WTC11 (cell line): ENCODE results near the gene TMEM263. TPM values are rescaled to one million over a fixed set of nuclear protein-coding genes. Genes with fewer than 3 reads are reported as not detected.

Experiments
- ATAC-seq: fragments of 200-7000 bp; cut with Tn5 transposase; 2 replicates; pipeline ENCODE4 v1.10.0; 2021; ENCODE audit warnings: mild to moderate bottlenecking, moderate library complexity
- CTCF ChIA-PET: fragments of 300-600 bp; sonication (Branson Sonifier 250); formaldehyde crosslinking; loops from one replicate; lab custom pipeline; 2021; ENCODE audit warnings: antibody characterized with exemption; lab: Charles Lee
- POLR2A ChIA-PET: fragments of 350-600 bp; sonication (Branson Sonifier 250); formaldehyde crosslinking; loops from one replicate; lab custom pipeline; 2021; ENCODE audit warnings: antibody characterized with exemption; lab: Charles Lee
- DNase-seq: peaks from one replicate; pipeline ENCODE4 v3.0.0; 2021; ENCODE audit warnings: low spot score
- H3K27ac Mint-ChIP-seq: 2 replicates; pipeline ENCODE4 v1.8.0; 2021; ENCODE audit warnings: mixed read lengths
- H3K27me3 Mint-ChIP-seq: 2 replicates; pipeline ENCODE4 v1.8.0; 2021; ENCODE audit warnings: low read depth, mild to moderate bottlenecking, moderate library complexity, mixed read lengths
- H3K36me3 Mint-ChIP-seq: 2 replicates; pipeline ENCODE4 v1.8.0; 2021; ENCODE audit warnings: mixed read lengths
- H3K4me1 Mint-ChIP-seq: 2 replicates; pipeline ENCODE4 v1.8.0; 2022; ENCODE audit warnings: mixed read lengths
- H3K4me3 Mint-ChIP-seq: 2 replicates; pipeline ENCODE4 v1.8.0; 2021; ENCODE audit warnings: mild to moderate bottlenecking, moderate library complexity, mixed read lengths
- H3K9me3 Mint-ChIP-seq: 2 replicates; pipeline ENCODE4 v1.8.0; 2021; ENCODE audit warnings: mixed read lengths
- CREM ChIP-seq: sonication (generic); formaldehyde crosslinking; IDR thresholded peaks from 2 replicates; pipeline ENCODE4 v1.8.1; 2022; ENCODE audit warnings: mild to moderate bottlenecking, missing genetic modification reagents, moderate library complexity
- GTF2I ChIP-seq: fragments of 250-450 bp; sonication (Bioruptor Pico); conservative IDR thresholded peaks from 2 replicates; pipeline ENCODE4 v1.4.0; 2021; ENCODE audit warnings: mild to moderate bottlenecking
- IRF2 ChIP-seq: sonication (generic); formaldehyde crosslinking; IDR thresholded peaks from 2 replicates; pipeline ENCODE4 v1.8.0; 2022; ENCODE audit warnings: low read depth, missing genetic modification reagents, borderline replicate concordance
- NR2C2 ChIP-seq: sonication (generic); formaldehyde crosslinking; IDR thresholded peaks from 2 replicates; pipeline ENCODE4 v1.8.0; 2022; ENCODE audit warnings: mild to moderate bottlenecking, missing genetic modification reagents
- PRRX2 ChIP-seq: fragments of 250-450 bp; sonication (Bioruptor Pico); IDR thresholded peaks from 2 replicates; pipeline ENCODE4 v1.8.0; 2021; ENCODE audit warnings: mild to moderate bottlenecking
- SP1 ChIP-seq: sonication (generic); formaldehyde crosslinking; conservative IDR thresholded peaks from 2 replicates; pipeline ENCODE4 v1.8.1; 2022; ENCODE audit warnings: missing genetic modification reagents
- TCF7 ChIP-seq: sonication (generic); formaldehyde crosslinking; IDR thresholded peaks from 2 replicates; pipeline ENCODE4 v1.8.0; 2022; ENCODE audit warnings: mild to moderate bottlenecking, low read depth, missing genetic modification reagents, moderate library complexity
- ZNF219 ChIP-seq: sonication (generic); formaldehyde crosslinking; IDR thresholded peaks from 2 replicates; pipeline ENCODE4 v1.8.0; 2023; ENCODE audit warnings: missing genetic modification reagents, mild to moderate bottlenecking, borderline replicate concordance
- ZNF416 ChIP-seq: fragments of 250-450 bp; sonication (Bioruptor Pico); IDR thresholded peaks from 2 replicates; pipeline ENCODE4 v1.9.0; 2021; ENCODE audit warnings: mild to moderate bottlenecking, inconsistent platforms
- total RNA-seq: library from RNA; stranded (reverse); gene quantifications from 3 replicates; pipeline ENCODE4 v1.2.3, GENCODE V29; 2021
- TF ChIP-seq, protein P1 (sequence below): sonication (generic); formaldehyde crosslinking; IDR thresholded peaks from 2 replicates; pipeline ENCODE4 v1.8.0; 2023; ENCODE audit warnings: missing genetic modification reagents
- TF ChIP-seq, protein P2 (sequence below): fragments of 200-600 bp; IDR thresholded peaks from 2 replicates; pipeline ENCODE4 v1.8.0; 2022; ENCODE audit warnings: antibody characterized with exemption
- TF ChIP-seq, protein P3 (sequence below): fragments of 250-450 bp; sonication (Bioruptor Pico); IDR thresholded peaks from 2 replicates; pipeline ENCODE4 v2.1.2; 2022; ENCODE audit warnings: mild to moderate bottlenecking, moderate library complexity
- TF ChIP-seq, protein P4 (sequence below): sonication (generic); formaldehyde crosslinking; IDR thresholded peaks from 2 replicates; pipeline ENCODE4 v1.8.1; 2023; ENCODE audit warnings: mild to moderate bottlenecking, missing genetic modification reagents, moderate library complexity
- TF ChIP-seq, protein P5 (sequence below): fragments of 250-450 bp; sonication (Bioruptor Pico); IDR thresholded peaks from 2 replicates; pipeline ENCODE4 v1.9.0; 2021; ENCODE audit warnings: moderate library complexity, mild to moderate bottlenecking, inconsistent platforms, borderline replicate concordance
- TF ChIP-seq, protein P6 (sequence below): fragments of 250-450 bp; sonication (Bioruptor Pico); IDR thresholded peaks from 2 replicates; pipeline ENCODE4 v1.9.0; 2021; ENCODE audit warnings: mild to moderate bottlenecking
- TF ChIP-seq, protein P7 (sequence below): sonication (generic); formaldehyde crosslinking; IDR thresholded peaks from 2 replicates; pipeline ENCODE4 v1.8.1; 2023; ENCODE audit warnings: mild to moderate bottlenecking, moderate library complexity, missing genetic modification reagents
- TF ChIP-seq, protein P8 (sequence below): sonication (generic); formaldehyde crosslinking; IDR thresholded peaks from 2 replicates; pipeline ENCODE4 v1.8.0; 2022; ENCODE audit warnings: mild to moderate bottlenecking, missing genetic modification reagents
- TF ChIP-seq, protein P9 (sequence below): fragments of 250-450 bp; sonication (Bioruptor Pico); IDR thresholded peaks from 2 replicates; pipeline ENCODE4 v1.8.0; 2021; ENCODE audit warnings: mild to moderate bottlenecking
- TF ChIP-seq, protein P10 (sequence below): sonication (generic); formaldehyde crosslinking; IDR thresholded peaks from 2 replicates; pipeline ENCODE4 v1.8.0; 2022; ENCODE audit warnings: mild to moderate bottlenecking, missing genetic modification reagents

TMEM263 gene
- total RNA-seq, 1 experiment from 2014 or later, result 18.0 TPM

DNA sequence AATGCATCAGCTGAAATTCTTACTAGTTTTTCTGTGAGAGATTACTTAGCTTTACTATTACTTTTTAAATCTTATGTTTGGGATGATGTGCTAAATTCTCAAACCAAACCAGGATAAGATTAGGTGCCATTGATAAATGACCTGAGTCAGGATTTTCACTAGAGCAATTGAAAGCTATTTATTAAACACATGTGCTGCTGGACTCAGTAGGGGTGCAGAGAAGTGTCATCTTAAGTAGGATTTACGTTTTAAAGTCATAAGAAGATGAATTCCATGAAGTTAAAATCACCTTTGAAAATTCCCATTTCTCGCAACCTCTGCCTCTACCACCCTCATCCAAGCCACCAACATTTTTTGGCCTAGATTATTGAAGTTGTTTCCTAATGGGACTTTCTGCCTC, 8.8 kb downstream of the TMEM263 start:
- CTCF ChIA-PET, result no interaction called here
- H3K36me3 Mint-ChIP-seq, result peaks cover 16% of the 10 kb centered on the region
- no peaks in the 10 kb centered on the region for H3K4me1 Mint-ChIP-seq
- TF ChIP-seq, protein P1, sequence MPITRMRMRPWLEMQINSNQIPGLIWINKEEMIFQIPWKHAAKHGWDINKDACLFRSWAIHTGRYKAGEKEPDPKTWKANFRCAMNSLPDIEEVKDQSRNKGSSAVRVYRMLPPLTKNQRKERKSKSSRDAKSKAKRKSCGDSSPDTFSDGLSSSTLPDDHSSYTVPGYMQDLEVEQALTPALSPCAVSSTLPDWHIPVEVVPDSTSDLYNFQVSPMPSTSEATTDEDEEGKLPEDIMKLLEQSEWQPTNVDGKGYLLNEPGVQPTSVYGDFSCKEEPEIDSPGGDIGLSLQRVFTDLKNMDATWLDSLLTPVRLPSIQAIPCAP (CRISPR knock-in tag), result no peak
- TF ChIP-seq, protein P2, sequence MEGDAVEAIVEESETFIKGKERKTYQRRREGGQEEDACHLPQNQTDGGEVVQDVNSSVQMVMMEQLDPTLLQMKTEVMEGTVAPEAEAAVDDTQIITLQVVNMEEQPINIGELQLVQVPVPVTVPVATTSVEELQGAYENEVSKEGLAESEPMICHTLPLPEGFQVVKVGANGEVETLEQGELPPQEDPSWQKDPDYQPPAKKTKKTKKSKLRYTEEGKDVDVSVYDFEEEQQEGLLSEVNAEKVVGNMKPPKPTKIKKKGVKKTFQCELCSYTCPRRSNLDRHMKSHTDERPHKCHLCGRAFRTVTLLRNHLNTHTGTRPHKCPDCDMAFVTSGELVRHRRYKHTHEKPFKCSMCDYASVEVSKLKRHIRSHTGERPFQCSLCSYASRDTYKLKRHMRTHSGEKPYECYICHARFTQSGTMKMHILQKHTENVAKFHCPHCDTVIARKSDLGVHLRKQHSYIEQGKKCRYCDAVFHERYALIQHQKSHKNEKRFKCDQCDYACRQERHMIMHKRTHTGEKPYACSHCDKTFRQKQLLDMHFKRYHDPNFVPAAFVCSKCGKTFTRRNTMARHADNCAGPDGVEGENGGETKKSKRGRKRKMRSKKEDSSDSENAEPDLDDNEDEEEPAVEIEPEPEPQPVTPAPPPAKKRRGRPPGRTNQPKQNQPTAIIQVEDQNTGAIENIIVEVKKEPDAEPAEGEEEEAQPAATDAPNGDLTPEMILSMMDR, result no peak
- TF ChIP-seq TCF7 (CRISPR knock-in tag) (no peak), CREM (no peak), IRF2 (CRISPR knock-in tag) (no peak), GTF2I (CRISPR knock-in tag) (no peak), ZNF219 (CRISPR knock-in tag) (no peak), ZNF416 (no peak)
- TF ChIP-seq, protein P3, sequence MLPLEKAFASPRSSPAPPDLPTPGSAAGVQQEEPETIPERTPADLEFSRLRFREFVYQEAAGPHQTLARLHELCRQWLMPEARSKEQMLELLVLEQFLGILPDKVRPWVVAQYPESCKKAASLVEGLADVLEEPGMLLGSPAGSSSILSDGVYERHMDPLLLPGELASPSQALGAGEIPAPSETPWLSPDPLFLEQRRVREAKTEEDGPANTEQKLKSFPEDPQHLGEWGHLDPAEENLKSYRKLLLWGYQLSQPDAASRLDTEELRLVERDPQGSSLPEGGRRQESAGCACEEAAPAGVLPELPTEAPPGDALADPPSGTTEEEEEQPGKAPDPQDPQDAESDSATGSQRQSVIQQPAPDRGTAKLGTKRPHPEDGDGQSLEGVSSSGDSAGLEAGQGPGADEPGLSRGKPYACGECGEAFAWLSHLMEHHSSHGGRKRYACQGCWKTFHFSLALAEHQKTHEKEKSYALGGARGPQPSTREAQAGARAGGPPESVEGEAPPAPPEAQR, result no peak
- TF ChIP-seq, protein P4, sequence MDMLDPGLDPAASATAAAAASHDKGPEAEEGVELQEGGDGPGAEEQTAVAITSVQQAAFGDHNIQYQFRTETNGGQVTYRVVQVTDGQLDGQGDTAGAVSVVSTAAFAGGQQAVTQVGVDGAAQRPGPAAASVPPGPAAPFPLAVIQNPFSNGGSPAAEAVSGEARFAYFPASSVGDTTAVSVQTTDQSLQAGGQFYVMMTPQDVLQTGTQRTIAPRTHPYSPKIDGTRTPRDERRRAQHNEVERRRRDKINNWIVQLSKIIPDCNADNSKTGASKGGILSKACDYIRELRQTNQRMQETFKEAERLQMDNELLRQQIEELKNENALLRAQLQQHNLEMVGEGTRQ (CRISPR knock-in tag), result no peak
- TF ChIP-seq, protein P5, sequence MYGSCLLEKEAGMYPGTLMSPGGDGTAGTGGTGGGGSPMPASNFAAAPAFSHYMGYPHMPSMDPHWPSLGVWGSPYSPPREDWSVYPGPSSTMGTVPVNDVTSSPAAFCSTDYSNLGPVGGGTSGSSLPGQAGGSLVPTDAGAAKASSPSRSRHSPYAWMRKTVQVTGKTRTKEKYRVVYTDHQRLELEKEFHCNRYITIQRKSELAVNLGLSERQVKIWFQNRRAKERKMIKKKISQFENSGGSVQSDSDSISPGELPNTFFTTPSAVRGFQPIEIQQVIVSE, result no peak
- TF ChIP-seq, protein P6, sequence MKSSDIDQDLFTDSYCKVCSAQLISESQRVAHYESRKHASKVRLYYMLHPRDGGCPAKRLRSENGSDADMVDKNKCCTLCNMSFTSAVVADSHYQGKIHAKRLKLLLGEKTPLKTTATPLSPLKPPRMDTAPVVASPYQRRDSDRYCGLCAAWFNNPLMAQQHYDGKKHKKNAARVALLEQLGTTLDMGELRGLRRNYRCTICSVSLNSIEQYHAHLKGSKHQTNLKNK (CRISPR knock-in tag), result no peak
- H3K4me3 Mint-ChIP-seq, result no peak overlapping the region
- DNase-seq (no peak), ATAC-seq (no peak)
- H3K27me3 Mint-ChIP-seq, result no peaks in the 10 kb centered on the region
- POLR2A ChIA-PET, result no interaction called here
- H3K27ac Mint-ChIP-seq, result no peak overlapping the region
- no peaks in the 10 kb centered on the region for H3K9me3 Mint-ChIP-seq

DNA sequence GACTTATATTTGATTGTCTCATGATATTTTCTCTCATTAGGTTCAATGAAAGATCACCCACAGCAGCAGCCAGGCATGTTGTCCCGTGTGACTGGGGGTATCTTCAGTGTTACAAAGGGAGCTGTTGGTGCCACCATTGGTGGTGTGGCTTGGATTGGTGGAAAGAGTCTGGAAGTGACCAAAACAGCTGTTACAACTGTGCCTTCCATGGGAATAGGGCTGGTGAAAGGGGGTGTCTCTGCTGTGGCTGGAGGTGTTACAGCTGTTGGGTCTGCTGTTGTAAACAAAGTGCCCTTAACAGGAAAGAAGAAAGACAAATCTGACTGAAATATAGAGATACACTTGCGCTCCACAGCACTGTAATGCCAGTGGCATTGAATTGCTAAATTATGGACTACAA, 15.4 kb downstream of the TMEM263 start:
- H3K36me3 Mint-ChIP-seq, result peaks cover 21% of the 10 kb centered on the region
- POLR2A ChIA-PET, result no interaction called here
- no peak for ATAC-seq
- H3K27me3 Mint-ChIP-seq, result no peaks in the 10 kb centered on the region
- no peaks in the 10 kb centered on the region for H3K4me1 Mint-ChIP-seq
- TF ChIP-seq, protein P5, result no peak
- TF ChIP-seq, protein P7, sequence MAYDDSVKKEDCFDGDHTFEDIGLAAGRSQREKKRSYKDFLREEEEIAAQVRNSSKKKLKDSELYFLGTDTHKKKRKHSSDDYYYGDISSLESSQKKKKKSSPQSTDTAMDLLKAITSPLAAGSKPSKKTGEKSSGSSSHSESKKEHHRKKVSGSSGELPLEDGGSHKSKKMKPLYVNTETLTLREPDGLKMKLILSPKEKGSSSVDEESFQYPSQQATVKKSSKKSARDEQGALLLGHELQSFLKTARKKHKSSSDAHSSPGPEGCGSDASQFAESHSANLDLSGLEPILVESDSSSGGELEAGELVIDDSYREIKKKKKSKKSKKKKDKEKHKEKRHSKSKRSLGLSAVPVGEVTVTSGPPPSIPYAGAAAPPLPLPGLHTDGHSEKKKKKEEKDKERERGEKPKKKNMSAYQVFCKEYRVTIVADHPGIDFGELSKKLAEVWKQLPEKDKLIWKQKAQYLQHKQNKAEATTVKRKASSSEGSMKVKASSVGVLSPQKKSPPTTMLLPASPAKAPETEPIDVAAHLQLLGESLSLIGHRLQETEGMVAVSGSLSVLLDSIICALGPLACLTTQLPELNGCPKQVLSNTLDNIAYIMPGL (CRISPR knock-in tag), result no peak
- no peak for TF ChIP-seq NR2C2 (CRISPR knock-in tag)
- no peak for TF ChIP-seq ZNF219 (CRISPR knock-in tag)
- TF ChIP-seq, protein P8, sequence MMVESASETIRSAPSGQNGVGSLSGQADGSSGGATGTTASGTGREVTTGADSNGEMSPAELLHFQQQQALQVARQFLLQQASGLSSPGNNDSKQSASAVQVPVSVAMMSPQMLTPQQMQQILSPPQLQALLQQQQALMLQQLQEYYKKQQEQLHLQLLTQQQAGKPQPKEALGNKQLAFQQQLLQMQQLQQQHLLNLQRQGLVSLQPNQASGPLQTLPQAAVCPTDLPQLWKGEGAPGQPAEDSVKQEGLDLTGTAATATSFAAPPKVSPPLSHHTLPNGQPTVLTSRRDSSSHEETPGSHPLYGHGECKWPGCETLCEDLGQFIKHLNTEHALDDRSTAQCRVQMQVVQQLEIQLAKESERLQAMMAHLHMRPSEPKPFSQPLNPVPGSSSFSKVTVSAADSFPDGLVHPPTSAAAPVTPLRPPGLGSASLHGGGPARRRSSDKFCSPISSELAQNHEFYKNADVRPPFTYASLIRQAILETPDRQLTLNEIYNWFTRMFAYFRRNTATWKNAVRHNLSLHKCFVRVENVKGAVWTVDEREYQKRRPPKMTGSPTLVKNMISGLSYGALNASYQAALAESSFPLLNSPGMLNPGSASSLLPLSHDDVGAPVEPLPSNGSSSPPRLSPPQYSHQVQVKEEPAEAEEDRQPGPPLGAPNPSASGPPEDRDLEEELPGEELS (CRISPR knock-in tag), result no peak
- TF ChIP-seq, protein P9, sequence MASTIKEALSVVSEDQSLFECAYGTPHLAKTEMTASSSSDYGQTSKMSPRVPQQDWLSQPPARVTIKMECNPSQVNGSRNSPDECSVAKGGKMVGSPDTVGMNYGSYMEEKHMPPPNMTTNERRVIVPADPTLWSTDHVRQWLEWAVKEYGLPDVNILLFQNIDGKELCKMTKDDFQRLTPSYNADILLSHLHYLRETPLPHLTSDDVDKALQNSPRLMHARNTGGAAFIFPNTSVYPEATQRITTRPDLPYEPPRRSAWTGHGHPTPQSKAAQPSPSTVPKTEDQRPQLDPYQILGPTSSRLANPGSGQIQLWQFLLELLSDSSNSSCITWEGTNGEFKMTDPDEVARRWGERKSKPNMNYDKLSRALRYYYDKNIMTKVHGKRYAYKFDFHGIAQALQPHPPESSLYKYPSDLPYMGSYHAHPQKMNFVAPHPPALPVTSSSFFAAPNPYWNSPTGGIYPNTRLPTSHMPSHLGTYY (CRISPR knock-in tag), result no peak
- no peak for TF ChIP-seq SP1 (CRISPR knock-in tag)
- TF ChIP-seq, protein P10, sequence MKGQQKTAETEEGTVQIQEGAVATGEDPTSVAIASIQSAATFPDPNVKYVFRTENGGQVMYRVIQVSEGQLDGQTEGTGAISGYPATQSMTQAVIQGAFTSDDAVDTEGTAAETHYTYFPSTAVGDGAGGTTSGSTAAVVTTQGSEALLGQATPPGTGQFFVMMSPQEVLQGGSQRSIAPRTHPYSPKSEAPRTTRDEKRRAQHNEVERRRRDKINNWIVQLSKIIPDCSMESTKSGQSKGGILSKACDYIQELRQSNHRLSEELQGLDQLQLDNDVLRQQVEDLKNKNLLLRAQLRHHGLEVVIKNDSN (CRISPR knock-in tag), result no peak
- no peak for TF ChIP-seq PRRX2 (CRISPR knock-in tag)
- no peak for DNase-seq
- CTCF ChIA-PET, result no interaction called here
- H3K27ac Mint-ChIP-seq, result no peak overlapping the region
- no peaks in the 10 kb centered on the region for H3K9me3 Mint-ChIP-seq
- H3K4me3 Mint-ChIP-seq, result no peak overlapping the region
